Measurements from ENCODE around the gene CHURC1. TPM values are rescaled to one million over a fixed set of nuclear protein-coding genes. Genes with fewer than 3 reads are reported as not detected.
"Not testable (repeated sequence)": the region's sequence is repeated elsewhere in the genome, so short reads cannot be mapped to it uniquely, and the experiment has no call there.

The CHURC1 gene
- total RNA-seq, 1 donor from 2014 or later, result 44.2 TPM

DNA sequence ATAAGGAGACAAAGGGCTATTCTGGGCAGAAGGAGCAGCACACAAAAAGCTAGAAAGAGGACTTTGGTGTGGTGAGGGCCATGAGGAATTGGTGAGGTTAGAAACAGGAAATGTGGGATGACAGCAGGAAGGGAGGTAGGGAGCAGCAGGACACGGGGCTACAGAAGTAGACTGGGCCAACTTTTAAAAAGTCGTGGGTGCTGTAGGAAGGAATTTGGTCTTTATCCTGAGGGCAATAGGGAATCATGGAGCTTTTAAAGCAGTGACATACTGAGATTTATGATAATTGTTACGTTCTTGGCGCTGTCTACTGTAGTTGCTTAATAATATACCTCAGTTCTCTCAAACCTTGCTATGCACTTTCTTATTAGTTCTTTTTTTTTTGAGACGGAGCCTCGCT is 8.2 kb upstream of the CHURC1 start:
- no peak for DNase-seq (ENCODE audit: extremely low read depth, low read depth, low spot score)

DNA sequence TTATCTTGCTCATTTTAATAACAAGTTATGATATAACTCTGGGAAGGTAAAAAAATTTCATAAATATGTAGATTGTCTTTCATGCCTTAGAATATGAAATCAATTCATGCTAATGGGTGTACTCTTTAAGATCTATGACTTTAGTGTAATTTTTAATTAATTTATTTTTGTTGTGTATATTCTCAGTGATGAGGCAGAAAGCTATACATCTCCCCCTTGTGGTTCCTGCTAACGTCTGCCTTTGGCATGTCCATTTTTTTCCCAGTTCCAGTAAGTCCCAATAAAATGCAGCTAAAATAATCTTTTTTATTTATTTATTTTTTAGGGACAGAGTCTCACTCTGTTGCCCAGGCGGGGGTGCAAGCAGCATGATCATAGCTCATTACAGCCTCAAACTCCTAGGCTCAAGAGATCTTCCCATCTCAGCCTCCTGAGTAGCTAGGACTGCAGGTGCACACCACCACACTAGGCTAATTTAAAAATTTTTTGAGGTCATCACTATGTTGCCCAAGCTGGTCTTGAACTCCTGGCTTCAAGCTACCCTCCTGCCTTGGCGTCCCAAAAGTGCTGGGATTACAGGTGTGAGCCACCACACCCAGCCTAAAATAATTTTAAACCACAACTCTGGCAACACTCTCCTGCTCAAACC is 3.3 kb upstream of the CHURC1 start:
- DNase-seq (ENCODE audit: extremely low read depth, low read depth, low spot score), result no peak

- no peak for DNase-seq (ENCODE audit: extremely low read depth, low read depth, low spot score)
These were observed 2.0 kb upstream of the CHURC1 start for GRCh38 chr14:64912261-64912660.

DNA sequence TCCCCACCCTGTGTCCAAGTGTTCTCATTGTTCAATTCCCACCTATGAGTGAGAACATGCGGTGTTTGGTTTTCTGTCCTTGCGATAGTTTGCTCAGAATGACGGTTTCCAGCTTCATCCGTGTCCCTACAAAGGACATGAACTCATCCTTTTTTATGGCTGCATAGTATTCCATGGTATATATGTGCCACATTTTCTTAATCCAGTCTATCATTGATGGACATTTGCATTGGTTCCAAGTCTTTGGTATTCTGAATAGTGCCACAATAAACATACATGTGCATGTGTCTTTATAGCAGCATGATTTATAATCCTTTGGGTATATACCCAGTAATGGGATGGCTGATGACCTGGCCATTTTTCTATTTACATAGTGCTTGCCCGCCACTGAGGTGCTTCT is 778 bp upstream of the CHURC1 start:
- not testable (repeated sequence) for DNase-seq (ENCODE audit: extremely low read depth, low read depth, low spot score)

DNA sequence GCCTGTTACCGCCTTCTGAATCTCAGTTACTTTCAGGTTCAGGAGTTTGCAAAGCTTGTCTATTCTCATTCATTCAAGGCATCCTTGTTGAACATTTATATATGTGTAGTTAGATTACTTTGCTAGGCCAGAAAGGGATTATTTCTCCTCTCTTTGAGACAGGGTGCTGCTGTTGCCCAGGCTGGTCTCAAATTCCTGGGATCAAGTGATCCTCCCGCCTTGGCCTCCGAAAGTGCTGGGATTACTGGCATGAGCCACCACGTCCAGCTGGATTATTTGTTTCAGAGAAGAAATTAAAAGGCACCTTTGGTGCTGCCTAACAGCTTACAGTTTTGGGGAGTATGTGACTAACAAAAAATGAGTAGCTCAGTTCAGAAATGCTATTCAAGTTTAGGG is 772 bp downstream of the CHURC1 start:
- DNase-seq (ENCODE audit: extremely low read depth, low read depth, low spot score), result no peak

- DNase-seq (ENCODE audit: extremely low read depth, low read depth, low spot score), result no peak
These were observed 1.5 kb downstream of the CHURC1 start for GRCh38 chr14:64915797-64916196.

- DNase-seq (ENCODE audit: extremely low read depth, low read depth, low spot score), result no peak
These were observed 4.0 kb downstream of the CHURC1 start for GRCh38 chr14:64918216-64918615.

DNA sequence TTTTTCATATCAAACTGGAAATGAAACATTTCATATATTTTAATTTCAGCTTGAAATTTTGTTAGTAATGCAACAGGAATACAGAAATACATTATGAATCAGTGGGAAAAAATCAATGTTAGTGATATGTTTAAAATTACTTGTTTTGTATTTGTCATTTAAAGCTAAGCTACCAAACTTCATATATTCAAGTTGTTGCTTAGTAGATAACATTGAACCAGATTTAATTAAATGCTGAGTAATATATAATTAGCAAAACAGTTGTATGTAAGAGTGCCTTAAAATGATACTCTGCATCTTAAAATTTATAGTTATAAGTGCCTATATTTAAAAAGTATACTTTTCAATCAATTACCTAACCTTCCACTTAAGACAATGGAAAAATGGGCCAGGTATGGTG is 5.0 kb downstream of the CHURC1 start:
- DNase-seq (ENCODE audit: extremely low read depth, low read depth, low spot score), result no peak

DNA sequence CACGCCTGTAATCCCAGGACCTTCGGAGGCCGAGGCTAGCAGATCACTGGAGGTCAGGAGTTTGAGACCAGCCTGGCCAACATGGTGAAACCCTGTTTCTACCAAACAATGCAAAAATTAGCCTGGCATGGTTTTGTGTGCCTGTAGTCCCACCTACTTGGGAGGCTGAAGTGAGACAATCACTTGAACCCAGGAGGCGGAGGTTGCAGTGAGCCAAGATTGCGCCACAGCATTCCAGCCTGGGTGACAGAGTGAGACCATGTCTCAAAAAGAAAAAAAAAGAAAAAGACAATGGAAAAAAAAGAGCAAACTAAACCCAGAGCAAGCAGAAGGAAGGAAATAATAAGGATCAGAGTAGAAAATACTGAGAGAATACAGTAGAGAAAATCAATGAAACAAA is 5.4 kb downstream of the CHURC1 start:
- DNase-seq (ENCODE audit: extremely low read depth, low read depth, low spot score), result no peak

DNA sequence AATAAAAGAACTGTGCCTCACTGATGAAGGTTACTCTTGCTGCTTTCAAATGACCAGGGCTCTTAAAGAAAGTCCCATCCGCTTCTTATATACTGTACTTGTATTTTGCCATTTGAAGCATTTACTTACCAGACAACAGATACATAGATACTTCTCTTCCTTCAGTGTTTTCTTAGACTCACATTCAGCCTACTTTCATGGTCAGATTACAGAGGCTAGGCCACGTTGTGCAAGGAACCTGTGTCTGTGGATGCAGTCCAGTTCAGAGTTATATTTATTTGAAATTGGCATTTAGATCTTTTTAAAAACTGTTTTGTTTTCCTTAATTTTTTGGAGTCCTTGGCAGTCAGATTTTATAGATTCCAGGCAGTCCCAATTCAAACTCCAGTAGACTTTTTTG is 6.2 kb downstream of the CHURC1 start:
- no peak for DNase-seq (ENCODE audit: extremely low read depth, low read depth, low spot score)

- no peak for DNase-seq (ENCODE audit: extremely low read depth, low read depth, low spot score)
These were observed 8.8 kb downstream of the CHURC1 start for GRCh38 chr14:64923015-64923414.

DNA sequence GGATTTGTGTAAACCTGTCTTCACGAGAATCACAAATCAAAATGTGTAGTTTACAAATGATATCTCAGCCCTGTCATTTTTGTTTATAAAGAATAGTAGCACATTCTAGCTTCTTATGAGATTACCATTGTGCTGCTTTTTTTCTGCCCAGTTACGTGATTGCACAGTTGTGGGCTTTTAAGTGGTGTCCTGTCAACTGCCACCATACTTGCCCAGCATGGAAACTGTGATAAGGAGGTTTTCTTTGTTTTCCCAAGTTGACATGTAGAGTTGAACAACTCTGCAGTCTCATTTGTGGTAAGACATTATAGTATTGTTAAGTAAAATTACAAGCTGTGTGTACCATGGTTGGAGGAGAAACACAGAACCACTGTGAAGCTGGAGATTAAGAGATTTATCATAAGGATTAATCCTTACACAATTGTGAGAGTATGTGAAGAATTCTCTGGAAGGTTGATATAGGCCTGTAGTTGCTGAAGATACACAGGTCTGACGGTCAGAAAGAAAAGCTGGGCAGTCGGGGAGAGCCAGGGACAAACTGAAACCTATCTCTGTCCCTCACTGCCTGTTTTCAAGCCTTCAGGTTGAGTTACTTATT is 12.2 kb downstream of the CHURC1 start:
- DNase-seq (ENCODE audit: extremely low read depth, low read depth, low spot score), result no peak

GRCh38 chr14:64927031-64927430 is 12.8 kb downstream of the CHURC1 start:
- no peak for DNase-seq (ENCODE audit: extremely low read depth, low read depth, low spot score)

GRCh38 chr14:64928239-64929013 is 14.2 kb downstream of the CHURC1 start:
- no peak for DNase-seq (ENCODE audit: extremely low read depth, low read depth, low spot score)

DNA sequence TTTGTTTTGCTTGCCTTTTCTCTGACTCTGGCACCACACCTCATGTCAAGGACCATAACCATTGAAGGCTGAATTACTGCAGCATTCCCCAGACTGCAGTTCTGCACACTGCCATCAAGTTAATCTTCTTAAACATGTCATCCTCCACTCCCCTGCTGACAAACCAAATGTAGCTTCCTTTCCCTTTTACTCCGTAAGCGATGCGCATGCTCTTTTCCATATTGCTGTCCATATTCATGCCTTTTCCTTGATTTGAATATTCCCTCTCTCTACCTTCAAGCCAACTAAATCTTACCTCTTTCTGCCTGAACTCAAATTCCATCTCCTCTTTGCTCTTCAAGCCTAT is 14.7 kb downstream of the CHURC1 start:
- no peak for DNase-seq (ENCODE audit: extremely low read depth, low read depth, low spot score)

DNA sequence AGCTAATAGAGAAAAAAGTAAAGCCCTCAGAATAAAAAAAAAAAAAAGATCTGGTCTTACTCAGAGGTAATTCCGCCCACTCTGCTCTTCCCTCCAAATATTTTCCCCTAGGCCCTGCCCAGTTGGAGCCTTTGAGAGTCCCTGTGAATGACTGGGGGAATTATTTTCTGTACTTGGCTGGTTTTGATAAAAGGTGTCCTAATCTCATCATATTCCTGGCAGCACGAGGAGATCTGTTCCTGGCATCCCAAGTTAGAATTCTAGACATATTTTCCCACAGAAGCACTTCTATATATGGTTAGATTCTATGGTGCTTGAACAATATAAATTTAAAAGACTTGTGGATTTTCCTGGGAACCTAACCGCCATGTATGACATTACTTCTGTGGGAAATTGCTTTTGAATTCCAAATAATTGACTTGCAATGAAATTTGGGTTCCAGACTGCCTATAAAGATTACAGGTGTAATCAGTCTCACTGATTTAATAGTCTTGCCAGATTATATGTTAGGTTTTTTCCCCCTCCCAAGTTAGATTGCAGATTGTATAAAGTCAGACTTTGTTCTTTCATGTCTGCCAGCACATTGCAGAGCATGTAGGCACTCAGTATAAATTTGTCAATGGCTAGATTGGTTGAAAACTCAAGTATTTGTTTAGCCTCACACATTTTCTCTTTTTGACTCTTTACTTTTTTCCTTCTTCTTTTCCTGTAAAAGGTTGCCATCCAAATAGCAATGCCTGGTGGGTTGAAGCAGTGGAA is 16.0 kb downstream of the CHURC1 start:
- DNase-seq (ENCODE audit: extremely low read depth, low read depth, low spot score), result no peak

DNA sequence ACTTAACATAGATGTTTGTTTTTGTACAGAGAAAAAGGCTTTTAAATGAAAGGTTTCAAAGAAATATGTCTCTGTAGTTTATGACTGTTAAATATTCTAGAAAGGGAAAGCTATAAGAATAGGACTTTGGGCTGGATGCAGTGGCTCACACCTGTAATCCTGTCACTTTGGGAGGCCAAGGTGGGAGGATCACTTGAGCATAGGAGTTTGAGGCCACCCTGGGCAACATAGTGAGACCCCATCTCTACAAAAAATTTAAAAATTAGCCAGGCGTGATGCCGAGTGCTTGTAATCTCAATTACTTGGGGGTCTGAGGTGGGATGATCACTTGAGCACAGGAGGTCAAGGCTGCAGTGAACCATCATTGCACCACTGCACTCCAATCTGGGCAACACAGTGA is 16.9 kb downstream of the CHURC1 start:
- DNase-seq (ENCODE audit: extremely low read depth, low read depth, low spot score), result no peak

- DNase-seq (ENCODE audit: extremely low read depth, low read depth, low spot score), result no peak
These were observed 18.0 kb downstream of the CHURC1 start for GRCh38 chr14:64932231-64932630.

GRCh38 chr14:64934338-64934929 is 20.2 kb downstream of the CHURC1 start:
- no peak for DNase-seq (ENCODE audit: extremely low read depth, low read depth, low spot score)

DNA sequence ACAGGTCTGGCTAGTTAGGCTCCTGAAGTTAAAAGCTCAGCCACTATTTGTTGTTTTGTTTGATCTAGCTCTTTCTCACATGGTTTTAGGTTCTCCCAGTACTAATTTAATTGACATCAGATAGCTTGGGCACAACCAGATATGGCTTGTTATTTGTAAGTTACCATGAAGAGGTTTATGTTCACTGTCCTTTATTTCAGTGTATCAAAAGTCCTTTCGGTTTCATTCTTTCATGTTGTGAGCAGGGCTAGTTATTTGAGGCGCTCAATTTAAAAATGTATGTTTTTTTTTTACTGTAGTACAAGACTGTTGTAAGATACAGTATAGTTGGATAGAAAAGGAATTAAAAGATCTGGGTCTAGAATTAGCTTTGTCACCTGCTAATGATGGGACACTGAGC is 21.3 kb downstream of the CHURC1 start:
- DNase-seq (ENCODE audit: extremely low read depth, low read depth, low spot score), result no peak

- no peak for DNase-seq (ENCODE audit: extremely low read depth, low read depth, low spot score)
These were observed 23.0 kb downstream of the CHURC1 start for GRCh38 chr14:64937171-64937820.

Measured in glomerular endothelial cell (primary cell).